ENCODE measurements around the gene ESPNL.

Gene ESPNL

GRCh38 chr2:238161291-238162051 lies 61.3 kb downstream of the ESPNL start:
- peaks cover 11% of the 10 kb centered on the region for H3K4me1 Mint-ChIP-seq
- H3K27me3 Mint-ChIP-seq = peaks cover 87% of the 10 kb centered on the region
- no peak overlapping the region for H3K27ac Mint-ChIP-seq
- H3K9me3 Mint-ChIP-seq = no peaks in the 10 kb centered on the region
- H3K4me3 Mint-ChIP-seq = no peak overlapping the region
- no peaks in the 10 kb centered on the region for H3K36me3 Mint-ChIP-seq
- CTCF ChIA-PET = interaction anchor here (1.4 to 3.3 kb wide), 2 partner anchors 102 to 193 kb away, joined by 3 to 21 read pairs; no protein-coding TSS in a partner anchor
- DNase-seq = no peak

GRCh38 chr2:238162251-238162845 lies 62.2 kb downstream of the ESPNL start:
- CTCF ChIA-PET = interaction anchor here (0.6 kb wide), 1 partner anchor 101 kb away, joined by 3 read pairs; no protein-coding TSS in a partner anchor
- H3K36me3 Mint-ChIP-seq = no peaks in the 10 kb centered on the region
- H3K9me3 Mint-ChIP-seq = no peaks in the 10 kb centered on the region
- no peak for DNase-seq
- no peak overlapping the region for H3K4me3 Mint-ChIP-seq
- peaks cover 11% of the 10 kb centered on the region for H3K4me1 Mint-ChIP-seq
- H3K27me3 Mint-ChIP-seq = peaks cover 82% of the 10 kb centered on the region
- H3K27ac Mint-ChIP-seq = no peak overlapping the region

DNA sequence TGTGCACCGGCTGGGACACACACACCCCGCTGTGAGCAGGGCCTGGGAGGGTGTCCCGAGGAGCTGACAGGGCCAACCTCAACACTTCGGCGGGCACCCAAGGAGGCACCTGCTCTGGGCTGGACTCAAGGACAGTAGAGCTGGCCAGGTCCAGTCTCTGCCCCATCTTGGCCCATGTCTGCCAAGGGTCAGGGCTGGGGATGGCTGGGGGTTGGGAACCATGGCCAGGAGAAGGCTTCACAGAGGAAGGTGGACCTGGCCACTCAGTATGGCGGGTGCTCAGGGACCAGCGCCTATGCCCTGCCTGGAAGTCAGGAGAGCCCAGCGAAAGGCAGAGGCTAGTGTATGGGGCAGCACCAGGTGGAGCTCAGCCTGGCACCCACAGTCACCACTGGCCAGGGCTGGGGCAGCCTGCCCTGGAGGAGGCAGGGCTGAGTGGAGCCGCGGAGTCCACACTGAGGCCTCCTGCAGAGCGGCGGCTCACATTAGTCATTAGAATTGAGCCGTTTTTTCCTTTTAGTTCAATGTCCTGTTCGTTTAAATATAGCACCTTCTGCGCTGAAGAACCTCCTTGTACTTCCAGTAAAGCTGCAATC lies 62.8 kb downstream of the ESPNL start:
- Mint-ChIP-seq H3K9me3 (no peaks in the 10 kb centered on the region), H3K4me3 (no peak overlapping the region), H3K27ac (no peak overlapping the region), H3K4me1 (peaks cover 11% of the 10 kb centered on the region), H3K27me3 (peaks cover 76% of the 10 kb centered on the region), H3K36me3 (peaks cover 2% of the 10 kb centered on the region)
- no peak for DNase-seq
- CTCF ChIA-PET = interaction anchor here (1.0 kb wide), 1 partner anchor 36 kb away, joined by 3 read pairs; no protein-coding TSS in a partner anchor

GRCh38 chr2:238163481-238164198 lies 63.5 kb downstream of the ESPNL start:
- no peak overlapping the region for H3K27ac Mint-ChIP-seq
- peaks cover 11% of the 10 kb centered on the region for H3K4me1 Mint-ChIP-seq
- no peak overlapping the region for H3K4me3 Mint-ChIP-seq
- H3K36me3 Mint-ChIP-seq = peaks cover 2% of the 10 kb centered on the region
- CTCF ChIA-PET = interaction anchor here (1.0 kb wide), 1 partner anchor 37 kb away, joined by 3 read pairs; no protein-coding TSS in a partner anchor
- no peaks in the 10 kb centered on the region for H3K9me3 Mint-ChIP-seq
- H3K27me3 Mint-ChIP-seq = peaks cover 69% of the 10 kb centered on the region
- no peak for DNase-seq

DNA sequence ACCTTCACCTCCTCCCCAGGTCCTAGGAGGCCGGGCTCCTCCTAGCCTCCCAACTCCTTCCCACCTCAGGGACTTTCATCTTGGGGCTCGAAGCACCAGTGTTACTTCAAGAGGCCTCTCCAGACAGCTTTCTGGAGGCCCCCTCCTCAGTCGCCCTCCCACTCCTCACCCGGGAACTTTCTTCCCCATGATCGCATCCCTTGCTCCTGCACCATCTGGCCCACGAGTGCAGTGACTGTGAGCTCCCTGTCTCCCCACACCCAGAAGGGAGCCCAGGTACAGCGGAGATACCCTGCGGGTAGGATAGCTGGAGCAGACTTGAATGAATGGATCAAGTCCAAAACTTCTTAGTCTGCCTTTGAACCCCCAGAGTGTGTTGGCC lies 64.8 kb downstream of the ESPNL start:
- H3K4me3 Mint-ChIP-seq = no peak overlapping the region
- peaks cover 5% of the 10 kb centered on the region for H3K4me1 Mint-ChIP-seq

GRCh38 chr2:238165288-238165921 lies 65.3 kb downstream of the ESPNL start:
- CTCF ChIA-PET = no interaction called here
- no peak for DNase-seq
- peaks cover 13% of the 10 kb centered on the region for H3K36me3 Mint-ChIP-seq
- H3K4me1 Mint-ChIP-seq = peaks cover 5% of the 10 kb centered on the region
- peaks cover 55% of the 10 kb centered on the region for H3K27me3 Mint-ChIP-seq
- no peak overlapping the region for H3K4me3 Mint-ChIP-seq
- no peak overlapping the region for H3K27ac Mint-ChIP-seq
- H3K9me3 Mint-ChIP-seq = no peaks in the 10 kb centered on the region

More for the DNA sequence above, 64.8 kb downstream of the ESPNL start:
- CTCF ChIA-PET = no interaction called here
- H3K9me3 Mint-ChIP-seq = no peaks in the 10 kb centered on the region
- peaks cover 10% of the 10 kb centered on the region for H3K36me3 Mint-ChIP-seq
- no peak for DNase-seq
- peaks cover 60% of the 10 kb centered on the region for H3K27me3 Mint-ChIP-seq
- H3K27ac Mint-ChIP-seq = no peak overlapping the region

GRCh38 chr2:238166391-238167343 lies 66.5 kb downstream of the ESPNL start:
- no peak for DNase-seq
- H3K36me3 Mint-ChIP-seq = peaks cover 16% of the 10 kb centered on the region
- CTCF ChIA-PET = no interaction called here

DNA sequence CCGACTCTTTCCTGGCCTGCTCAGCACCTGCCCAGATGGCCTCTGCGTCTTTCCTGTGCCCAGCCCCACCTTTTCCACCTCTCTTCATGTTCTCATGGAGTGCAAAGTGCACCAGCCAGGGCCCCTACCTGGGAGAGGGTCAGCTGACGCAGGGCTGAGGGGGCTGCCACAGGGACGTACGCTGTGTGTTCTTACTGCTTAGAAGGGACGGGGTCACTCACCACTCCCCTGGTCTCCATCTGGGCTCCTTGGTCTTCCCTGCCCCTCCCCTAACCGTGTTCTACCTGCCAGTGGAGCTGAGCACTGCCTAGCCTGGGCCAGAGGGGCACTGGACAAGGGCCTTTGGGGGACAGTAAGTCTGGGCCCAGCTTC lies 67.2 kb downstream of the ESPNL start:
- CTCF ChIA-PET = no interaction called here
- Mint-ChIP-seq H3K4me1 (peaks cover 5% of the 10 kb centered on the region), H3K27me3 (peaks cover 36% of the 10 kb centered on the region), H3K36me3 (peaks cover 18% of the 10 kb centered on the region), H3K9me3 (no peaks in the 10 kb centered on the region), H3K27ac (peak overlapping the region; percentile 37), H3K4me3 (no peak overlapping the region)
- no peak for DNase-seq

More at GRCh38 chr2:238166391-238167343, 66.5 kb downstream of the ESPNL start:
- Mint-ChIP-seq H3K9me3 (no peaks in the 10 kb centered on the region), H3K4me1 (peaks cover 5% of the 10 kb centered on the region), H3K27ac (no peak overlapping the region), H3K27me3 (peaks cover 42% of the 10 kb centered on the region), H3K4me3 (no peak overlapping the region)

GRCh38 chr2:238167761-238168160 lies 67.6 kb downstream of the ESPNL start:
- H3K27me3 Mint-ChIP-seq = peaks cover 31% of the 10 kb centered on the region
- peaks cover 22% of the 10 kb centered on the region for H3K36me3 Mint-ChIP-seq
- no peak for DNase-seq
- H3K4me3 Mint-ChIP-seq = no peak overlapping the region
- H3K9me3 Mint-ChIP-seq = no peaks in the 10 kb centered on the region
- H3K27ac Mint-ChIP-seq = peak overlapping the region; percentile 19
- CTCF ChIA-PET = no interaction called here
- H3K4me1 Mint-ChIP-seq = peaks cover 5% of the 10 kb centered on the region

DNA sequence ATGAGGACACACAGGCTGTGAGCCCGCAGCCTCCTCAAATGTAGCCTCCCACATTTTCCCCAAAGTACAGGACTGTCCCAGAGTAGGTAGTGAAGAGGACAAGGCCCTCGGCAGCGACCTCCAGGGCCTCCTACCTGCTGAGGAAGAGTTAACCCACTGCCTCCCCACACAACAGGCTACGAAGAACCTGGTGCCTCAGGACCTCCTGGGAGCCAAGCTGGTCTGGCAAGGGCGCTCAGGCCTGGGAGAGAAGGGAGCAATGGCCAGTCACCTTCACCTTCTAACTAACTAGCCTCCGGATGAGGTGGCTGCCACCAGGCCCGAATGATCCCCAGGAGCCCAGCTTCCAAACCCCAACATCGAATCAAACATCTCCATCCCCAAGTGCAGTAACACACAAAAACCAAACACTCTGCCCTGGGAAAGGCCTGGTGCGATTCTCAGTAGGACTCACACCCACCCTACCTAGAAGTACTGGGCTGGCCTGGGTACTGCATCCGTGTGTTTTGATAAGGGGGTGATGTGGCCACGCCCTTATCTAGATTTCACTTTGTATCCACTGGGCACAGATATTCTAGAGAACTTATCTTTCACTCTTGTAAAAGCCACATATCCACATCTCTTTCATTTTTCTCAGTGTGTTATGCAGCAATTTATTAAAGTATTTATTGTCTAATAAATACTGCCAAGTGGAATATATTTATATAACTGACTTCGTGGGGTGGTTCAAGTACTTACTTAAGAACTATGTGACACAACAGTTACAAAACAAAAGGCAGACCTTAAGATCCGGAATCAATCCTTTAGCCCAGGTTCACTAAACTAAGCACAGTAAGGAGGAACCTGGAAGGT lies 68.3 kb downstream of the ESPNL start:
- no peak overlapping the region for H3K4me3 Mint-ChIP-seq
- H3K27ac Mint-ChIP-seq = no peak overlapping the region
- H3K27me3 Mint-ChIP-seq = peaks cover 25% of the 10 kb centered on the region
- CTCF ChIA-PET = no interaction called here
- peaks cover 5% of the 10 kb centered on the region for H3K4me1 Mint-ChIP-seq
- H3K9me3 Mint-ChIP-seq = no peaks in the 10 kb centered on the region
- H3K36me3 Mint-ChIP-seq = peaks cover 29% of the 10 kb centered on the region
- DNase-seq = no peak

GRCh38 chr2:238169048-238169707 lies 69.0 kb downstream of the ESPNL start:
- Mint-ChIP-seq H3K27ac (no peak overlapping the region), H3K36me3 (peaks cover 36% of the 10 kb centered on the region), H3K4me3 (no peak overlapping the region), H3K4me1 (peaks cover 5% of the 10 kb centered on the region), H3K27me3 (peaks cover 21% of the 10 kb centered on the region), H3K9me3 (no peaks in the 10 kb centered on the region)
- no peak for DNase-seq
- CTCF ChIA-PET = no interaction called here

- Mint-ChIP-seq H3K36me3 (peaks cover 36% of the 10 kb centered on the region), H3K27ac (peak overlapping the region; percentile 30), H3K4me1 (peaks cover 5% of the 10 kb centered on the region), H3K4me3 (no peak overlapping the region), H3K27me3 (peaks cover 15% of the 10 kb centered on the region), H3K9me3 (no peaks in the 10 kb centered on the region)
- CTCF ChIA-PET = no interaction called here
- no peak for DNase-seq
These were observed 69.6 kb downstream of the ESPNL start for GRCh38 chr2:238169708-238170251.

Data from activated naive CD4-positive, alpha-beta T cell treated with anti-CD3 and anti-CD28 coated beads, Interleukin-2, amount 10 ng/mL, durations not matched to agents 7 days and 5 days (primary cell).